GM19193 (cell line): ENCODE results near the gene TDRD6.

Experiments
- POLR2A ChIP-seq: IDR thresholded peaks from 4 replicates; pipeline ENCODE4 v1.6.1; 2011; ENCODE audit not compliant: insufficient read depth, insufficient read length; ENCODE audit errors: extremely low read depth

TDRD6 gene, protein sequence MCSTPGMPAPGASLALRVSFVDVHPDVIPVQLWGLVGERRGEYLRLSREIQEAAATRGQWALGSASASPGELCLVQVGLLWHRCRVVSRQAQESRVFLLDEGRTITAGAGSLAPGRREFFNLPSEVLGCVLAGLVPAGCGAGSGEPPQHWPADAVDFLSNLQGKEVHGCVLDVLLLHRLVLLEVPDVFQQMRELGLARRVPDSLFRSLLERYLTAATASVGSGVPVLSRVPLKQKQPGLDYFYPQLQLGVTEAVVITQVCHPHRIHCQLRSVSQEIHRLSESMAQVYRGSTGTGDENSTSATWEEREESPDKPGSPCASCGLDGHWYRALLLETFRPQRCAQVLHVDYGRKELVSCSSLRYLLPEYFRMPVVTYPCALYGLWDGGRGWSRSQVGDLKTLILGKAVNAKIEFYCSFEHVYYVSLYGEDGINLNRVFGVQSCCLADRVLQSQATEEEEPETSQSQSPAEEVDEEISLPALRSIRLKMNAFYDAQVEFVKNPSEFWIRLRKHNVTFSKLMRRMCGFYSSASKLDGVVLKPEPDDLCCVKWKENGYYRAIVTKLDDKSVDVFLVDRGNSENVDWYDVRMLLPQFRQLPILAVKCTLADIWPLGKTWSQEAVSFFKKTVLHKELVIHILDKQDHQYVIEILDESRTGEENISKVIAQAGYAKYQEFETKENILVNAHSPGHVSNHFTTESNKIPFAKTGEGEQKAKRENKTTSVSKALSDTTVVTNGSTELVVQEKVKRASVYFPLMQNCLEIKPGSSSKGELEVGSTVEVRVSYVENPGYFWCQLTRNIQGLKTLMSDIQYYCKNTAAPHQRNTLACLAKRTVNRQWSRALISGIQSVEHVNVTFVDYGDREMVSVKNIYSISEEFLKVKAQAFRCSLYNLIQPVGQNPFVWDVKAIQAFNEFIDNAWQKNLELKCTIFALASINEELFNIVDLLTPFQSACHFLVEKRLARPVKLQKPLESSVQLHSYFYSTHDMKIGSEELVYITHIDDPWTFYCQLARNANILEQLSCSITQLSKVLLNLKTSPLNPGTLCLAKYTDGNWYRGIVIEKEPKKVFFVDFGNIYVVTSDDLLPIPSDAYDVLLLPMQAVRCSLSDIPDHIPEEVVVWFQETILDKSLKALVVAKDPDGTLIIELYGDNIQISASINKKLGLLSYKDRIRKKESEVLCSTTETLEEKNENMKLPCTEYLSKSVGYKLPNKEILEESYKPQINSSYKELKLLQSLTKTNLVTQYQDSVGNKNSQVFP (N-terminal part only)

DNA sequence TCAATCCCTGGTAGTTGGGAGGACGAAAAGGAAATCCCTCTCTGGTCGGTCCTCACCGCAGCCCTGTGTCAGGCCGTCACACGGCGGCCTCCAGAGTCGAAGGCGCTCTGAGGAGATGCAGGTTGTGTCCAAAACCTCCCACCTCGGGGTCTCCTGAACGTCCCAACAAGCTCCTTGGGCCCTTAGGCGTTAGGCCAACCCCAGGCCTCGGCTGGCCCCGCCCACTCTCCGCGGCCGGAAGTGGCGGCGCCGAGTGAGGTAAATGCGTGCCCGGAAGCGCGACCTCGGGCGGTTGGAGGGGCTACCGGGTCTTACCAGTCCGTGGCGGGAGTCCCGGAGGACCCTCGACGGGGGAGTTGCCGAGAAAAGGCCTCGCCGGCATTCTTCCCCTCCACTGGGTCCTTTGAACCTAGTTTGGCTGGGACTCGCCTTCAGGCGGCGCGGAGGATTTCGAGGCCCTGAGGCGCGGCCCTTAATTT is at the start of gene TDRD6:
TSS of gene TDRD6 (plus strand) at position 267 of the 479 bp plus-strand sequence. CDS start 244 bp downstream, outside the sequence.
- no peak for TF ChIP-seq POLR2A

DNA sequence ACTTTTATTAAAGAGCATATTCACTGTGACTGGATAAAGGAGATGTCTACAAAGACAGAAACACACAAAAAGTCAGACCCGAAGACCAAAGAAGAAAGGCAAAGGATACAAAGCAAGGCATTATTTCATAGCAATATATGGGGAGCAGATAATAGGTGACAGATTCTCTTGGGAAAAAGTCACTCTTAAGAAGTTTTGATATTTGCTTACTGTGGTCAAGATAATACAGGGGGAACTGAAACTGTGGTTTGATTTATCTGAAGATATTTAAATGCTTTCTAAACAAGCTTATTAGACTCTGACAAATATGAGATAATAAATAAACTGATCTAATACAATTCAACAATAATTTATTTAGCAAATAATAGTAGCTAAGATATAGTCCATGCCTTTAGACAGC is 49.8 kb upstream of the TDRD6 start:
- TF ChIP-seq POLR2A = no peak

DNA sequence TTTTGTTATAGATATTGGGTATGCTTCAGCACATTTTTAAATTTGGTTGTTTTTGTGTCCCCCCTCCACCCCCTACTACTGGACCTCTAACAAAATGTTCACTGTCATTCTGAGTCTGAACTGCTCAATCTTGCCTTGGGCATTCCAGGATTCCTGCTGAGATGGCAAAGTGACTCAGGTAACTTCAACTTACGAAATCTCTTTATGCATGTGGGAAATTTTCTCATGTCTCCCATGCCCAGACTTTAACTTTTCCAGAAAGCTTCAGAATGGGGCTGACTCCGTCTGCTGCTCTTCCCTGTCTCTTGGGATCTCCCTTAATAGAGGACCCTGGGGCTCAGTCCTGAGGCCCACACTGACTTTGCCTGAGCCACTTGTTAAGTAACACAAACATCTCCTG is 49.0 kb upstream of the TDRD6 start:
- no peak for TF ChIP-seq POLR2A

DNA sequence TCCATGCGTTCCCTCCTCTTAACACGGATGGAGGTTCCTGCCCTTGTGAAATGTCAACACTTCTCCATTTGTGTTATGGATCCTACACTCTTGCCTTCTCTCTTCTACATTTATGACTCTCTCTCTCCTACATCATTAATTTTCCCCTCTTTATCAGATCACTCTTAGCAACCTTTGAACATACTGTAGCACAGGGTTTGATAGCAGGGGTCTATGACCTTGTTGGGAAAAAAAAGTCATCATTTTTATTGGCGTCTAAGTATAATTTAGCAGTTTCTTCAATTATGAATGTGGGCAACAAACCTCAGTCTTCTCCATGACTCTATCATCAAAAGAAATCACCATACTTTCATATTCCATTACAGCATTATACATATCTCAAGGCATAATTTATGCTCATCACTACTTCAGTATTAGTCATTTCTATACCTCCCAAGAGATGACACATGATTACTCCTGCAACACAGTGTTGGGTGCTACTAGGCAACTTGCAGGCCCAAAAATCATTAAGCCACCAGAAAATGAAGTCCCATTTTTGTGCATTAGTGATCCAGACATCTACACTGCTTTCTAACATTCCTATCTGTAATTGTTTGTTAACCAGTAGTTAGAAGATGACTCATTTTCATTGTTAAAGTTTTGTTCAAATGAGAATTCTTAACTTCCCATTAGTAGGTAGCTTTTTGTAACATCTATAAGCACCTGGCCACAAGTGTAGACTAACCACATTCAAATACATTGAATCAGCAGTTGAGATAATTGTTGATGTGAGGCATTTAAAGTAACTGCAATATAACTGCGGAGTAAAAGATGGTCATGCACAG is 44.5 kb upstream of the TDRD6 start:
- TF ChIP-seq POLR2A = no peak

DNA sequence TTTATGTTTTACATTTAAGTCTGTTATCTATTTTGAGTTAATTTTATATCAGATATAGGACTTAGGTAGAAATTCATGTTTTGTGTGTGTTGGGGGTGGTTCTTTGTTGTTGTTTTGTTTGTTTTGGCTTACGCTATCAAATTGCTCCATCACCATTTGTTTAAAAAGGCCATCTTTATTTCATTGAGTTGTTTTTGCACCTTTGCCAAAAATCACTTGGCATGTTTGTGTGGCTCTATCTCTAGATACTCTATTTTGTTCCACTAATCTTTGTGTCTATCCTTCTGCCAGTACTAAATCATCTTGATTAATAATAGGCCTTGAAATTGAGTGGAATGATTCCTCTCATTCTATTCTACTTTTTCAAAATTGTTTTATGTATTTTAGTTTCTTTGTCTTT is 42.4 kb upstream of the TDRD6 start:
- TF ChIP-seq POLR2A = no peak

DNA sequence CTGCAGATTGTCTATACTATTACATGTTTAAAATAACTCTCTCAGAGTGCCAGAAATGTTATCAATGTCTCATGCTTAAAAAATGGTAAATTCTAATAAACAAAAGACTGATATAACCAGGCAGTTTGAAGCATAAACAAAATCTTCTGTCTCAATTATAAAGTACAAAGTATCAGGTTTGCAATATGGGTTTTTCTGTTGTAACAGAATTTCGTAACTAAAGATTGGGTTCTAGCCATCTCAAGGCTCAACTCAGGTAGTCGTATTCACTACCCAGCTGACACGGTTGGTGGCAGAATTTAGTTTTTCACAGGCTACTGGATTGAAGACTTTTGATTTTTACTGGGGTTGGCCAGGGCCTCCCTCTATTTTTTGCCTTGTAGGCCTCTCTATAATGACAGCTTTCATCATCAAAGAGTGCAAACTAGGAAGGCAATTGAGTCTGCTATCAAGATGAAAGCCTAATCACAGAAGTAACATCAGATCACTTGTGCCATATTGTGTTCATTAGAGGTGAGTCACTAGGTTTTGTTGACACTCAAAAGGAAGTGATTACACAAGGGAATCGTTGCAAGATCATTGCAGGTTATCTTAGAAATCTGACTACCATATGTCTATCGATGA is 38.7 kb upstream of the TDRD6 start:
- no peak for TF ChIP-seq POLR2A

DNA sequence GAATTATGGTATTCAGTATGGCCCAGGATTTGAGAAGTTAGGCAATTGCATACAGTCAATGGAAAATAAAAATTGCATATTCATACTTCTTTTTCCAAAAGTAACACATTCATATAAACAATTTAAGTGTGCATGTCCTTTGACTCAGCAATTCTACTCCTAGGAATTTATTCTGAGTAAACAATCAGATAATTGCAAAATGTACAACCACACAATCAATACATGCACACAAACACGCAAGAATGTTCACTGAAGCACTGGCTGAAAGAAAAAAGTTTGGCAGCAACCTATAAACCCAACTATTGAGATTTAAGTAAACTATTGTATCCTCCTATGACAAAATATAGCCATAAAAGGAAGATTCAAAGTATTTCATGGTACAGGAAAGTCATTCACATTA is 36.7 kb upstream of the TDRD6 start:
- TF ChIP-seq POLR2A = no peak

DNA sequence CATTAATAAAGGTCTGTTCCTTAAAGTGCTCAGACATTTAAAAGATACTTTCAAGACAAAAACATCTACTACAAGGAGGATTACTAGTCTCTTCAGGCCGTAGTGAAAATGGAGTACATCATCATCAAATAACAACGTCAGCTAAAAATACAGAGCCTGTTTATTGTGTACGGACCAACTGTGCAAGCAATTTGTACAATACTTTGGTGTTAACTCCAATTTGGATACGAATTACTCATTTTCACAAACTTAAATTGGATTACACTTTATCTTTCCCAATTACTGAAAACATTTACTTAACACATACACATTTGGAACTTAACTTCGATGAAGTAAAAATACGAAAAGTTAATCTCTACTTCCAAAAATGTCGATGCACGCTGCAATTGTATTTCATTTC is 35.9 kb upstream of the TDRD6 start:
- no peak for TF ChIP-seq POLR2A

DNA sequence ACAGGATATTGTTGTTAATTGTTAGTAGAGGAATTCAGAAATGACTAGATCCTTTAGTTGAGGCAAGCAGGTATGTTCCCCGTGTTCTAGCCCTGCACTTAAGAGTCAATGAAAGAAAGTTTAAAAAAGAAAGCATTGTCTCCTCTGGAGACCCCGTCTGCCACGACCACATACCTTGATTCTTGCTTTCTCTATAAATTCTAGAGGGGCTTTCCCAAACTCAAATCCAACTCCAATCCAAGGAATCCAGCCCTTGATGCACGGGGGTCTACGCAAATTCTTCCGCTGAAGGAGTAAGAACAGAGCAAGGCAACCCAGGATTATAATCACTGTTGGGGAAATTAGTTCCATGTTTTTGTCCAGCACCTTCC is 35.5 kb upstream of the TDRD6 start:
- TF ChIP-seq POLR2A = no peak

DNA sequence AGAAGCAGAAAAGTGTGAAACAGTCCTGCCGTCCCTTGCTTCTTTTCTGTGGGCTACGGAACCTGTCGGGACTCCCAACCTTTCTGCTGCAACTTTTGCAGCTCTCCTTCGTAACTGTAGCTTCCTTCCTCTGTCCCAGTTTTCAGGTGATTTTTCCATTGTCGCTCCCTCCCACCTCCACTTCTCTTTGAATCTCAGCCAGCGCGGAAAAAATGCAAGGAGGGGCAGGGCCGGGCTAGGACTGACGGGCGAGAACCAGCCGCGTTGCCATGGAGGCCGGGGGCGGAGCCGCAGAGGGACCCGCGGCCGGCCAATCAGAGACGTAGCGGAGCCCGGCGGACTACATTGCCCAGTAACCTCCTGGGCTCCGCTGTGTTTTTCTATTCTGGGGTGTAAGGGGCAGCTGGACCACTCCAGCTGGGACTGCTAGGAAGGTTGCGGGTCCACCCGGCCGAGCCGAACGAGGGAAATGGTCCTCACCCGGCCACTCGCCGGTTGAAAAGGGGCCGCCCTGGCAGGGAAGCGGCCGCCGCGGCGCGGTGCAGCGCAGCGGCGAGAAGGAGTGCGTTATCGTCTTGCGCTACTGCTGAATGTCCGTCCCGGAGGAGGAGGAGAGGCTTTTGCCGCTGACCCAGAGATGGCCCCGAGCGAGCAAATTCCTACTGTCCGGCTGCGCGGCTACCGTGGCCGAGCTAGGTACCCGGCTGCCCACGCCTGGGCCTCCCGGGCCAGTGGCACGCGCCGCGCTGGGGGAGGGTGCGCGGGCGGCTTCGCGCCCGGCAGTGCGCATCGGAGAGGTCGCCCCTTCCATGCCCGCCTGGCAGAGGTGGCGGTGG is 34.9 kb upstream of the TDRD6 start, which contains the start of the genes CYP39A1 and SLC25A27:
TSS of gene CYP39A1 (minus strand) at position 216 of the 836 bp plus-strand sequence. CDS start 236 bp downstream, outside the sequence.
TSS of gene SLC25A27 (plus strand) at position 373 of the 836 bp plus-strand sequence. CDS start at position 591, 218 bp downstream.
- TF ChIP-seq POLR2A = no peak

DNA sequence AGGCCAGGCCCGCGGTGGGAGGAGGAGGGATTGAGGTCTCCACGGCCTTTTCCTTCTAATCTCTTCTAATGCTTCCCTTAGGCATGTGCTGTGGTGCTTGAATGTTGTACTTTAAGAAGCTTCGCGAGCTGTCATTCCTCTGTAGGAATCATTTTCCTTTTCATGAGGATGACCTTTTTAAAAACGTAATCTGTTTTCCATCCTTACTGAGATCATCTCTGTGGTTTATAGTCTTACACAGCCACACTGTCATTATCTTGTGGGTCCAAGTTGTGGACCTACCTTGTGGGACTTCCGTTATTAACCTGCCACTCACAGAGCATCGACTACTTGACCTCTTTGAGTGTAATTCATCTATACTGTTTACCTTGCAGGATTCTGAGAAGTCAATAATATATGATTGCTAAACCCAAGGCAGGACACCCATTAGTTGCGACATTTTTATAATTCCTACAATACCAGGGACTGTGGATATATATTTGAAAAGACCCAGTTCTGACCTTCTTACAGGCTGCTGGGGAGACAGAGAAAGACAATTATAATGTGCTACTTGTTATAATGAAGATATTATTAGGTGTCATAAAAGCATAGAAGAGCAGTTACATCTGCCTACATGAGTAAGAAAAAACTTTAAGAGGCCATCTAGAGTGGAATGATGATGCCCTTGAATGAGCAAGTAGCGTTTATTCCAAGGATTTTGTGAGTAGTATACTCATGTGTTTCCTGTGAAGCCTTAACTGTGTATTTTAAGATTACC is 34.1 kb upstream of the TDRD6 start:
- TF ChIP-seq POLR2A = no peak

DNA sequence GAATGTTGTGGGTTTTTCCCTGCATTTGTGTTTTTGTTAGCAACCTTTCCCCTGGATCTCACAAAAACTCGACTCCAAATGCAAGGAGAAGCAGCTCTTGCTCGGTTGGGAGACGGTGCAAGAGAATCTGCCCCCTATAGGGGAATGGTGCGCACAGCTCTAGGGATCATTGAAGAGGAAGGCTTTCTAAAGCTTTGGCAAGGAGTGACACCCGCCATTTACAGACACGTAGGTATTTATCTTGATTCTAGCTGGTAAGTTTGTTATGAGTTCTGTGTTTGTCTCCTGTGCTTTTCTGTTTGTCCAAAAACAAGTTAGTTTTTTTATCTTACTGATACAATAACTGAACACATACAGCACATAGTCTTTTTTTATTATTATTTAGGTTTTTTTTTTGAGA is 31.9 kb upstream of the TDRD6 start:
- no peak for TF ChIP-seq POLR2A

DNA sequence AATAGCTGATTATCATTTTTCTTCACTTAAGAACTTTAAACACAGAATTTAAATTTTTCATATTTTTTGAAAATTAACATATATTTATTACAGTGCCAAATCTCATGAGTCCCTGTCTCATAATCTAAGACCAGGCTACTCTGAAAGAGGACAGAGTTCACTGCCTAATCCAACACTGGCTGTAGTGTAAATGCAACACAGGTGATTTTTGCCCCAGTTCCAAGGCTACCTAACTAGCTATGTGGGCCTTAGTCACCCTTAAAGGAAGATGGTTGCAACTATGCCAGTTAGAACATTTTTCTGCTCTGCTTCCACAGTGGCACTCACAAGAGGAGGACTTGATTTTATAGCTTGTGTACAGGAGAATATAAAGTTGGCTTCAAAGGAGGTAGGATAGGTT is 30.0 kb upstream of the TDRD6 start:
- no peak for TF ChIP-seq POLR2A
